ENCODE data around the gene TIAM1.

DNA sequence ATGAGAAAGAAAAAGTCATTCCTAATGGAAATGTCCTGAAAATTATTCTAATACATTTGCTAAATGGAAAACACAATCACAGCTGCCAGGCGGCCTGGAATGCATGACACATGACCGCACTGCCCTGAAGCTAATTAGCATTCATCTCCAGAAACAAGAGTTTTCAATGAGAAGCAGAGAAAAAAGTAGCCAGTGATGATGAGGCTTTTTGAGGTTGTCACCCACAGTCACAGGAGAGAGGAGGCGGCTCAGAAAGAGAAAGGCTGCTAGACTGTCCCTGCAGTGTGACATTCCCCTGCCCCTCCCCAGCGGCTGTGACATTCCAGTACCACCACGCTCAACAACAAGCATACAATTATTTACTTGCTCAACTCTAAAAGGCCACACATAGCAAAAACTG lies 182.9 kb downstream of the TIAM1 start:
- TF ChIP-seq GATA3 (IDR thresholded peaks at IDR 0.05; ENCODE audit: low read depth, low read length) (no peak), GATA2 (IDR thresholded peaks at IDR 0.05; ENCODE audit: low read depth, low read length) (no peak)

Data from SH-SY5Y (cell line).